ENCODE measurements around the gene RCOR1.
"Not testable (repeated sequence)": the region's sequence is repeated elsewhere in the genome, so short reads cannot be mapped to it uniquely, and the experiment has no call there.

The RCOR1 gene

DNA sequence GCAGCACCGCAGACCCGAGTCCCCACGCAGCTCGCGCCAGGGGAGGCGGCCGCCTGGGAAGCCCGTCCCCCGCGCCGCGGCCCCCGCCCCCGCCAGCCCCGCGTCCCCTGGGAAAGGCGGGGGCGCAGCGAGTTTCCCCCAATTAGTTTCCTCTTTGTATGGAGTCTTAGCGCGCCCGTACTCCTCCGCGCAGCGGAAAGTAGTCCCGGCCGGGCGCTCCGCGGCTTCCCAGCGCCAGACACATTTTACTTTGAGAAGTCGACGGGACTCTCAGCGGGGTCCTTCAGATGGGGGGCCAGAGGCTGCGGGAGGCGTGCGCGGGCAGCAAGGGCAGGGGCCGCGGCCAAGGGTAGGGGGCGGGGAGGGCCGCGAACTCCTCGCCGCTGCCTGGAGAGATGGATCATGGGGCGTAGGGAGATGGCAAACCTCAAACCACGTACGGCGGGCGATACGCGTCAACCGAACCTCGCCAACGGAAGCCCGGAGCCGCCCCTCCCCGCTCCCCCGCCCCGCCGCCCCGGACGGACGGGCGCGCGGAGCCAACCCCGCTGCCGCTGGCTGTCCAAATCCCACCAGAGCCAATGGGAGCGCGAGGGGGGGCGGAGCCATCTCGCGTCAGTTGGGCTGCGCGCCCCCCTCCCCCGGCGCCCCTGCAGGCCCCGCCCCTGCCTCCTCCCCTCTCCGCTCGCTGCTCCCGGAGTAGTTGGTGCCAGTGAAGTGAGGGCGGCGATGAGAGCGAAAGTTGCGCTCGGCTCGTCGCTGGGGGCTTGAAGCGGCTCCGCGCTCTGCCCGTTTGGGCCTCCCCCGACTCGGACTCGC lies at the start of gene RCOR1:
Gene RCOR1, plus strand, starts transcription at position 706 of the 819 bp plus-strand sequence. CDS start 238 bp downstream, outside the sequence.
- peak; percentile 99 for DNase-seq

DNA sequence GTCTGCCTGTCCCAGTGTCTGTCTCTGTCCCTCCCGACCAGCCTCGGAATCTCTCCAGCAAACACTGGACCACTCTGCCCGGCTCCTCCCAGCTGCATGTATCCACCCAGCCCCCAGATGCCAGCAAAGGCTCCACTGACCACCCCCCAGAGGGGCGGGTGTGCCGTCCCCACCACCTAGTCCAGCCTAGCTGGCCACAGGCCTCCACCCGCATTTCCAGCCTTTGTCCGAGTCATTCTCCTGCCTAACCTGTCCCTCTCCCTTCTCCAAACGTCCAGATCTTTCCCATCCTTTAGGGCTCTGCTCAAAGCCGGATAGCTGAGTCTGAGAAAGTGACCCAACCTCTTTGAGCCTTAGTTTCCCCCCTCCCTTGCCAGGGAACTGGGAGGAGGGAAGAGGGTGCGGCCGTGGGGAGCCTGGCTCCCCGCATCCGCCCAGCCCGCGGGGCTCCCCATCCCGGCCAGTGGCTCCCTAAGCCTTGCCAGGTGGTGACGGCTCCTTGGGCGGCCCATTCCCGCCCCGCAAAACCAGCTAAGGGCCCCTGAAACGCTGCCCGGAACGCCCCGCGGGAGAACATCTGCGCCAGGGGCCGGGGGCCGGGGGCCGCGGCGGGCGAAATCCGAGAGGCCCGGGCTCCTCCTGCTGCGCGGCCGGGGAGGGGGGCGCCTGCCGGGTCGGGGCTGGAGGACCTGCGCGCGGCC lies 48.3 kb upstream of the RCOR1 start:
- peak; percentile 86 for DNase-seq

DNA sequence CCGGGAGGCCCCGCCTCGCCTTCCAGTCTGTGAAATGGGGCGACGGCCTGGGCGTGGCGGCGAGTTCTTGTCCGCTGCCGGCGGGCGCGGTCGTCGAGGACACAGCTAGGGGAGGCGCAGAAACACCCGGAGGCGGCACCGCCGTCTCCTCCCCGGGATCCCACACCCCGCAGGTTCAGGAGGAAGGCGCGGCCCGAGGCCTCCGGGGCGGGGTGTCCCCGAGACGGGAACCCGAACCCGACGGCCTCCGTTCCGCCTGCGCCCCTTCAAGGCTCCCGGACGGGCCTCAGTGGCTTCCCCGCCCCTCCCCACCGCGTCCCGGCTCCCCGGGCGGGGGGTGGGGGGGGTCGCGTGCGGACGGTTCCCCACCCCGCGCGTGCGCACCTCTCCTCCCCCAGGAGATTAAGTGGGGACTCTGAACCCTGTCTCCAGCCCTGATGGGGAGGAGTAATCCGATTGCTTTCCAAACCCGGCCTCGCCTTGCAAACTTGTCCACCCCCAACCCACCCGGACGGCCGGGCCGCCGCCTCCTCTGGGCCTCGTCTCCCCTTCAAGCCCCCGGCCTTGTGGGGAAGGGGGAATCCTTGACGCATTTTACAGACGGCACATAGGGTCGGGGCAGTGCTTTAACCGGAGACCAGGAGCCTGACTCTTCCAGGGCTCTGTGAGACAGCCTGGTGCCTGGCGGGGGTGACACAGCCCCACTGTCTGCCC lies 47.5 kb upstream of the RCOR1 start:
- peak; percentile 59 for DNase-seq

DNA sequence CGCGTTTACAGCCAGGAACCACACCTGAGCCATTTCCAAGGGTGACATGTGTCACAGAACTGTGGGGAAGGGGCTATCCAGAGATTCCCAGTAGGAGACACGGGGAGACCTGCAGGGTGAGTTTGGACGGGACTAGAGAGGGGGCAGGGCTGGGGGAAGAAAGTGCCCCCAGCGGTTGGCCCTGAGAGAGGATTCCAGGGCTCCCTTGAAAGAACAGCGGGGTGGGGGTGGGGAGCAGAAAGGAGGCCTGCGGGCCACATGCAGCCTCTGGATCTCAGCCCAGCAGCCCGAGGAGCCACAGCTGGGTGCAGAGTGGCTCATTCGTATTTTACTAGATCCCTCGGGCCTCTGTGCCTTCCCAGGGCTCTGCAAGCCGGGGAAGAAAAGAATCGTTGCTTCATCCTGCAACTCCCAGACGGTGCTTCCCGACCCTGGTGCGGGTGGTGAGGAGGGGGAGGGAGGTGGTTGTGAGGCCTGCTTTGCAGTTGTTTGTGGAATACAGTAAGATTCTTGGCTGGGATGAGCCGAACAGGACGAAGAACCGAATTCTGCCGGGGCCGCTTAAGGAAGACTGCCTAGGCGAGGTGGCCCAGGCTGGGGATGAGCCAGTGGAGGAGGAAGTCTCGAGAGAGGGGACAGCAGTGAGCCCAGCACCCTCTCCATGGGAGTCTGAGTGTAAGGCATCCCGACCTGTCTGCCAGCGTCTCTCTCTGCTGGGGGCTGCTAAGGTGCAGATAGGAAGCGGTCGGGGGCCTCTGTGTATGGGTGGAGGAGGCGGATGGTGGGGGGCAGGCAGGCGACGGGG lies 46.8 kb upstream of the RCOR1 start:
- DNase-seq = peak; percentile 89

DNA sequence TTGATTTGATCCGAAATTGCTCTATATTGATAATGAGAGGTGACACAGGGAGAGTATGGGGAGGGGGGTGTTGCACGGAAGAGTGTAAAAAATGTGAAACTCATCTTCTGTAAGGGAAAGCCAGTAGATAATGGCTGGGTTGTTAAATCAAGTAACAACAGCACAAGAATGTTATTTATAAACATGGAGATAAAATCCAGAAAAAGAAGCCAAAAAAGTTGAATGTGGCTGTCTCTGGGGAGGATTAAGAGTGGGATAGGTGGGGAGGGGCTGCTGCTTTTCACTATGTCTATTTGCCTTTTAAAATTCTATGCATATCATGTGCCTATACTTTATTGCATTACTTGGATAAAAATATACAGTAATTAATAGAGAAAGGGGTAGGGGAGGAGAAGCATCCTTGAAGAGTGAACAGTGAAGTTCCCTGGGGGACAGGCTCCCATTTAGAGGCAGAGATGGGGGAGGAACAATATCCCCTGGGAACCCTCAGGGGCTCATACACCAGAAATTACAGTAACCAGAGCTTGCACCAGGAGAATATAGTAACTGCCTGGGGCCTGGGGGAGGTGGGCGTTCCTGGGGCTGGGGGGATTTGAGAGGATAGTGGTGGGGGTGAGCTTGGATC lies 43.7 kb upstream of the RCOR1 start:
- no peak for DNase-seq

DNA sequence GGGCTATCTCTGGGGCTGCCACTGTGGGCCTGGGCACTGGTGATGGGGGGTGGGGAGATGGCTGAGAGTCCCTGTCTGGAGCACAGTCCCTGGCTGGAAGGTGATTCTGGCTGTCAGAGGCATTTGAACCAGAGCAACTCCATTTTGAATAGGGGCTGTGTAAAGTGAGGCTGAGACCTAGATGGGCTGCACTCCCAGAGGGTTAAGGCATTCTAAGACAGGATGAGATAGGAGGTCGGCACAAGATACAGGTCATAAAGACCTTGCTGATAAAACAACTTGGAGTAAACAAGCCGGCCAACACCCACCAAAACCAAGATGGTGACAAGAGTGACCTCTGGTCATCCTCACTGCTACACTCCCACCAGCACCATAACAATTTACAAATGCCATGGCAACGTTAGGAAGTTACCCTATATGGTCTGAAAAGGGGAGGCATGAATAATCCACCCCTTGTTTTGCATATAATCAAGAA lies 41.5 kb upstream of the RCOR1 start:
- not testable (repeated sequence) for DNase-seq

DNA sequence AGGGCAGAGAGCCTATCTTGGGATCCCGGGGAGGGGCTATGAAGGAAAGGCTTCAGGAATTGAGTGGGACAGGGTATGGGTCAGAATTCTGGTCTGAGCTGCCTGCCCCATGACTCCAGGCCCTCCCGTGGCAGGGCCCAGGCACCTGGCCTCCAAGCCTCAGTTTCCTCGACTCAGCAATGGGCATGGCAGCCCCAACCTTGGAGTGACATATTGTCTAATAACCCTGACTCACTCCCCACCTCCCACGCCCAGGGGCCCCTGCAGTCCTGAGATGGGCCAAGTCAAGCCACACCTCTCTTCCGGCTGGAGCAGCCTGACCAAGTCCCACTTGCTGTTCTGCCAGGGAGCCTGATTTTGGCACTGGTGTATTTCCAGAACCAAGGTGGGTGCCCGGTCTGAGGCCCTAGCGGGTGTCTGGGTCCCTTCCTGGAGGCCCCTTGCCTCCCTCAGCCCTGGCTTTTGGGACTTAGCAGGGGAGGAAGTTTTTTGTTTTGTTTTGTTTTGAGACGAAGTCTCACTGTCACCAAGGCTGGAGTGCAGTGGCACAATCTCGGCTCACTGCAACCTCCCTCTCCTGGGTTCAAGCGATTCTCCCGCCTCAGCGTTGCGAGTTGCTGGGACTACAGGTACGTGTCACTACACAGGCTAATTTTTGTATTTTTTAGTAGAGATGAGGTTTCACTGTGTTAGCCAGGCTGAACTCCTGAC lies 40.3 kb upstream of the RCOR1 start:
- peak; percentile 75 for DNase-seq

DNA sequence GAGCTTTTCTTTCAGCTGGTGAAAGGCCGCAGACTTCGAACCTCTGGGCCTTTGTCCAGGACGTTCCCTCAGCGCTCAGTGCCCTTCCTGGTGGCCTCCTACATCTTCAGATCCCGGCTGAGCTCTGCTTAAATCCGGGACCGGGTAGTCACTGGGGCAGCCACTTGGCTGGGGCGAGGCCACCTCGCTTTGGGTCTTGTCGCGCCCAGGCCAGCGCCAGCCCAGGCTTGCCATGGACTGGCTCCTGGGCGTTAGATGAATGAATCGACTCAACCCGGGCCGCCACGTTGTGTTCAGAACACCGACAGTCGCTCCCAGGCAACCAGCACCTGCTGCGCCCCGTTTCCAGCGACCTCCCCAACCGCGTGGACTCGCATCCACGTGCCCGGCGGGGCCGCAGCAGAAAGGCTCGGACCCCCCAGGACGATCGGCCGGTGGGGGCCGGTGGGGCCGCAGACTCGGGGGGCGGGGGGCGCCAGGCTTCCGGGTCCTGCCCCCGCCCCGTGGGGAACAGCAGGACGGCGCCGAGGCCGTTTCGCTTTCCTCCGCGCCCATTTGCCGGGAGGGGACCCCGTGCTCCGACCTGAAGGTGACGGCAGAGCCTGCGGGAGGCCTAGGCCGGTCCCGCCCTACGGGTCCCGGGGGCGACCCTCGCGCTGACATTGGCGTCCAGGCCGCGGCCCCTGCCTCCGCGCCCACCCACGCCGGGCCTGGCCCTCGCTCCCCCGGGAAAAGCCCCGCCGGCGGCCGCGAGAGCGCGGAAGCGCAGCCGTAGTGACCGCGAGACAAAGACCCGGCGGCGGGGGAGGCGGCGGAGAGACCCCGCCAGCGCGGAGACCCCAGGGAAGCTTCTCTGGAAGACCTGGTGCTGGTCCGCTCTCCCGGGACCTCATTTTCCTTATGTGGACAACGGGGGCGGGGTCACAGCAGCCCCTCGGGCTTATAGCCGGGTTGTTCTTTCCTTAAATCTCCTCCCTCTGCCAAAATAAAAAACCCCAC lies 37.3 kb upstream of the RCOR1 start:
- peak; percentile 80 for DNase-seq

DNA sequence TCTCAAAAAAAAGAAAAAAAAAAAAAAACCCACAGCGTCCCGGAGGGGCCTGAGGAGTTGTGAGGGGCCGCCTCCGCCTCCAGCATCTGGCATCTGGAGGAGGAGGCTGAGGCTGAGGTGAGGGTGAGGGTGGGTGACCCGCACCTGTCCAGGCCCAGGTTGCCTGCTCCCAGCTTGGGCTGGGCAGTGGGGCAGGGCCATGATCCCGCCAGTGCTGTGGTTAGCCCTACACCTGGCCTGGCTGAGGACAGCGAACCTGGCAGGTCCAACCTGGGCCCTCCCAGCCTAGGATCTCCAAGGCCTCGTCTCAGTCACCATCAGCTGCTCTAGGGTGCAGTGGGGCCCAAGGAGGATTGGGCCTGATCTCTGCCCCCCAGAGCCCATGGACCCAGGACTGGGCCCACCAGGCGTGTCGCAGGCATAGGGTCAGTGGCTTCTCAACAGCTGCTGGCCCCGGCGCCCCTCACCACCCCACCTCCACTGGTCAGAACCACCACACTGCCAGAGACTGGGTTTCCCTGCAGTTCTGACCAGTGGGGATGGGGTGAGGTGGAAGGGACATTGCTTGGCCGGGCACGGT lies 36.3 kb upstream of the RCOR1 start:
- DNase-seq = no peak

DNA sequence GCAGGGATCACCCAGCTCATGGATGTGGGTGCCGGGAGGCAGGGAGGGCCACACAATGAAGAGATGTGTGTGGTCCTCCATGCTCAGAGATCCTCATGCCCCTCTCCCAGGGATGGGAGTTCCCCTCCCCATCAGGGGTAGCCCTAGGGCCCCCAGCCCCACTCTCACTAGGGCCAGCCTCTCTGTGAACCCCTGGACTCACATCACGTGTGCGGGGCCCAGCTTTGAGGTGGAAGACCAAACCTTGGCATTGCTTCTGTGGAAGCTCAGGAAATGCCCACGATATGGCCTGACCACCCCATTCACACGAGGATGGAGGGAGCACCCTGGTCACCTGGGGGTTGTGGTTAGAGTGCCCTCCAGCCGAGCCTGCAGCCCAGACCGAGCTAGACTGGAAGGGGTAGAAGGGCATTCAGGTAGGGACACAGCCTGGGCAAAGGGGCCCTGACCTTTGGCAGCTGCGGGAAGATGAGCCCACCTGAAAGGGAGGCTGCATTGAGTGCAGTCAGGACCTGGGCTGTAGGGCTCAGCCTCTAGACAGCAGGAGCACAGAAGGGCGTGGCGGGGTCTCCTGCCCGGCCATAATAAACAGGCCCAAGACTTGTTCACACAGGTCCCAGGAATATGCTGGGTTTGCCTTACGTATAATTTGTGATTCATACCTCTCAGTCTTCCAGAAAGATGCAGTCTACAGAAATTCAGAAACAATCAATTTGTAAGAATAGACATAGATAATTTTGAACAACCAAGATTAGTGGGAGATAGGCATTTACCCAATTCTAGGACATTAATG lies 34.8 kb upstream of the RCOR1 start:
- peak; percentile 51 for DNase-seq

DNA sequence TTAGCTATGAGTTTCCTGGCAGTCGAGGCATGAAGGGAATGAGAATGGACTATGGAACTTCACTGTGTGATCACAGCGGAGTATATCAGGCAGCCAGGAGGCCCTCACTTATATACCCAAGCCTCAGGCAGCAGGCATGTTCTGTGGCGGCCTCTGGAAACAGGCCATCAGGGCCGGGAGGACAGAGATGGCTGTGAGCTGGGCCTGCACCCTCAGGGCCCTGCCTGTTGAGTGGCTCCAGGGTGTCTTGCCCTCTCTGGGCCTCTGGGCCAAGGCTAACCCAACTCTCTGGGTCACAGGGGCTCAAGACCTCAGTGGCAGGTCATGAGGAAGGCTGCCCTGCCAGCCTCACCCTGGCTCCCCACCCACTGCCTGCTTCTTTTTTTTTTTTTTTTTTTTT lies 33.9 kb upstream of the RCOR1 start:
- DNase-seq = no peak

DNA sequence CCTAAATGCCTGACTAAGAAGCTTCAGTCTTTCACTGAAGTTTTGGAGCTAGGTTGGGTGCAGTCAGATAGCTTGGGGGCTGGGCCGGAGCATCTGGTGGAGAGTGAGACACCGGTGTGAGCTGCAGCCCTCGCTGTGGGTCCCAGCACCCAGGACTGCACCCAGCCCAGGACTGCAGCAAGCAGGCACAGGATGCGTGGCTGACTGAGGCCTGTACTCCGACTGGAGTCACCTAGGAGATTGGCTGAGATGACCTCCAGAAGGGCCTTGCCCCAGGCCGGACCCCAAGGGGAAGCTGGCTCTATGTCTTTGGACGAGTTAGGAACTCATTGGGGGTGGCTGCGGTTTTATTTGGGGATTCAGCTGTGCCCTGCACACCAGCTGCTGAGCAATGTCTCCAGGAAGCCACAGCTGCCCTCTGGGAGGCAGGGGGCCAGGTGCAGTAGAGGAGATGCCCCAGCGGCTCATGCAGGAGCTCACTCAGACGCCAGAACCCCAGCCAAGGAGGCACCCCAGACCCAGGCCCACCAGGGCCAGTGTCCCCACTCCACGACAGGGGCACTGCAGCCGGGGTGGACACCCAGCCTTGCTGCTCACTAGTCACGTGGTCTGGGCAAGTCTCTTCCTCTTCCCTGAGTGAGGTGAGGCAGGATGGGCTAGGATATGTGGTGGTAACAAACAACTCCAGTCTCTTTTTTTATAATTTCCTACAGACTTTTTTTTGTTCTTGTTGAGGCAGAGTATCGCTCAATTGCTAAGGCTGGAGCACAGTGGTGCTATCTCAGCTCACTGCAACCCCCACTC lies 31.8 kb upstream of the RCOR1 start:
- peak; percentile 54 for DNase-seq

DNA sequence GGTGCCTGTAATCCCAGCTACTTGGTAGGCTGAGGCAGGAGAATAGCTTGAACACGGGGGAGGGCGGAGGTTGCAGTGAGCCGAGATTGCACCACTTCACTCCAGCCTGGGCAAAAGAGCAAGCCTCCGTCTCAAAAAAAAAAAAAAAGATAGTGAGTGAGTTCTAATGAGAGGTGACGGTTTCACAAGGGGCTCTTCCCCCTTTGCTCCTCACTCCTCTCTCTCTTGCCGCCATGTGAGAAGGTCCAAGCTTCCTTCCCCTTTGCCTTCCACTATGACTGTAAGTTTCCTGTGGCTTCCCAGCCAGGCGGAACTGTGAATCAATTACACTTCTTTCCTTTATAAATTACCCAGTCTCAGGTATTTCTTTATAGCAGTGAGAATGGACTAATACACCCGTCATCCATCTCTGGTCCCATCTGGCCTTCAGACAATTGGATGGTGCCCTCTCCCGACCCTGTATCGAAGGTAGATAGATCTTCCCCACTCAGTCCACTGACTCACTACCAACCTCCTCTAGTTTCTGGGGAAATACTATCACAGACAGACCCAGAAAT lies 27.0 kb upstream of the RCOR1 start:
- no peak for DNase-seq

DNA sequence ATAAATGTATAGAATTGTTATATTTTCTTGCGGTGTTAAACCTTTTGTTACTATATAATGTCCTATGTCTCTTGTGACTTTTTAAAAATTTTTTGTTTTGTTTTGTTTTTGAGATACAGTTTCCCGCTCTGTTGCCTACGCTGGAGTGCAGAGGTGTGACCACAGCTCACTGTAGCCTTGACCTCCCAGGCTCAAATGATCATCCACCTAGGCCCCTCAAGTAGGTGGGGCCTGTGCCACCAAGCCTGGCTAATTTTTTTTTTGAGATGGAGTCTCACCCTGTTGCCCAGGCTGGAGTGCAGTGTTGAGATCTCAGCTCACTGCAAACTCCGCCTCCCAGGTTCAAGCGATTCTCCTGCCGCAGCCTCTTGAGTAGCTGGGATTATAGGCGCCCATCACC lies 26.5 kb upstream of the RCOR1 start:
- DNase-seq = no peak

DNA sequence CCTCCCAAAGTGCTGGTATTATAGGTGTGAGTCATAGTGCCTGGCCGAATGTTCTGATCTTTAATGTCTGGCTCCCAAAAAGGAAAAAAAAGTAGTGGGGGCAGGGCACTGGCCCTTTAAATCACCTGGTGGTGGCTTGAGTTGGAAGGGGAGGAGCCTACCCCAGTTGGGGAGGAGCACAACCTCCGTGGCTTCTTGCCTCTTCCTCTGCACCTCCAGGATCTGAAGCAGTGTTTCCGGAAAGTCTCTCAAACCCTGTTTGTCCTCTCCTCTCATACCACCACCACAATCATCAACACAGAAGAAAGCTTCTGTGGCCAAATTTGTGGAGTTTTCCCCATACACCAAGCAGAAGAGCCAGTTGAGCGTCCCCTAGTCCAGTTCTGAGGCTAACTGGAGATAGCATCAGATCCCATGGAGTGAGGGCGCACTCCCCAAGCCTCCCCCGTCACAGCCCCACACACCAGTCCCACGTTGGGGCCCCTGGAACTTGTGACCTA lies 24.3 kb upstream of the RCOR1 start:
- DNase-seq = peak; percentile 91

DNA sequence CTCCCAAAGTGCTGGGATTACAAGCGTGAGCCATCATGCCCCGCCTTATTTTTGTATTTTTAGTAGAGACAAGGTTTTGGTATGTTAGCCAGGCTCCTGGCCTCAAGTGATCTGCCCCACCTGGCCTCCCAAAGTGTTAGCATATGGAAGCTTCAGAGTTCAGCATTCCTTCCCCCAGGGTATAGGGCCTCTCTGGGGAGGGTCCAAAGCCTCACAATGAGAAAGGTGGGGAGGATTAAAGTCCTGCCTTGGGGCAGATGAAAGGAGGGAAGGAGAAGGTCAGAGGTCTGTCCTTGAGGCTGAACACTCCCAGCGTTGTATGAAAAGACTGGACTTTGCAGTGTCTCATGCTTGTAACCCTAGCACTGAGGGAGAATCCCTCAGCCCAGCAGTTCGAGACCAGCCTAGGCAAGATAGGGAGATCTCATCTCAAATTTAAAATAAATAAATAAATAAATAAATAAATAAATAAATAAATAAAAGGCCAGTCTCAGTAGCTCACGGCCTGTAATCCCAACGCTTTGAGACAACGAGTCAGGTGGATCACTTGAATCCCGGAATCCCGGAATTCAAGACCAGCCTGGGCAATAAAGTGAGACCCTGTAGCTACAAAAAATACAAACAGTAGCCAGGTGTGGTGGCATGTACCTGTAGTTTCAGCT lies 22.0 kb upstream of the RCOR1 start:
- peak; percentile 90 for DNase-seq

DNA sequence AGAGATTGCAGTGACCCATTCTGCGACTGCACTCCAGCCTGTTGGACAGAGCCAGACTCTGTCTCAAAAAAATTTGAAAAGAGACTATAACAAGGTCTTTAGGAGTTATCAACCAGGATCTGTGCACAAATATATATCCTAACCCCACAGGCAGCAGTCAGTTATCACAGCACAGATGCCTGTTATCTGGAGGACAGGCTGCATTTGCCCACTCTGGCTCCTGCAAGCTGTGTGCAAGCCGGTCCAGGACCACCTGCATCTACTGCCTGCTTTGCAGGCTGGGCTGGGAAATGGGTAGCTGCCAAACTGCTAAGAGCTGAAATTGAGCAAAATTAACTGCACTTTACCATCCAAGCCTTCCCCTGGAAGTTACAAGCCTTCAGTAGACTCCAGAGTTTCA lies 21.4 kb upstream of the RCOR1 start:
- DNase-seq = no peak

Data from islet precursor cell (in vitro differentiated cells).